HUES6 (cell line): ENCODE data around the gene STON1.

Experiments used
- H3K27ac ChIP-seq: 2 replicates; pipeline ENCODE4 v1.7.0; 2013; ENCODE audit warnings: low read depth, mild to moderate bottlenecking, low read length, inconsistent platforms
- H3K27me3 ChIP-seq: 2 replicates; pipeline ENCODE4 v1.6.1; 2013; ENCODE audit warnings: low read length; ENCODE audit not compliant: control insufficient read depth, insufficient read depth
- H3K36me3 ChIP-seq: 2 replicates; pipeline ENCODE4 v1.6.1; 2013; ENCODE audit warnings: low read length; ENCODE audit not compliant: control insufficient read depth, insufficient read depth
- H3K4me1 ChIP-seq: 2 replicates; pipeline ENCODE4 v1.6.1; 2013; ENCODE audit warnings: low read length; ENCODE audit not compliant: control insufficient read depth, insufficient read depth
- H3K4me3 ChIP-seq: 2 replicates; pipeline ENCODE4 v1.5.1; 2013; ENCODE audit warnings: low read depth, low read length
- H3K9ac ChIP-seq: one replicate; pipeline ENCODE4 v1.6.1; 2013; ENCODE audit warnings: mild to moderate bottlenecking, low read length
- H3K9me3 ChIP-seq: 2 replicates; pipeline ENCODE4 v1.6.1; 2013; ENCODE audit warnings: low read depth, low read length; ENCODE audit not compliant: control insufficient read depth, insufficient read depth

STON1 gene

GRCh38 chr2:48528431-48528830 lies 1.5 kb upstream of the STON1 start:
- no peaks in the 10 kb centered on the region for H3K27me3 ChIP-seq
- no peak overlapping the region for H3K4me3 ChIP-seq
- peaks cover 34% of the 10 kb centered on the region for H3K4me1 ChIP-seq
- H3K27ac ChIP-seq = no peak overlapping the region
- no peak overlapping the region for H3K9ac ChIP-seq
- no peaks in the 10 kb centered on the region for H3K36me3 ChIP-seq
- no peaks in the 10 kb centered on the region for H3K9me3 ChIP-seq

GRCh38 chr2:48529194-48529593 lies 760 bp upstream of the STON1 start:
- Histone ChIP-seq H3K4me3 (peak overlapping the region; percentile 95), H3K4me1 (peaks cover 34% of the 10 kb centered on the region), H3K9me3 (no peaks in the 10 kb centered on the region), H3K9ac (no peak overlapping the region), H3K27ac (no peak overlapping the region), H3K27me3 (no peaks in the 10 kb centered on the region), H3K36me3 (no peaks in the 10 kb centered on the region)

GRCh38 chr2:48529676-48530032 lies 300 bp upstream of the STON1 start:
- H3K4me1 ChIP-seq = peaks cover 35% of the 10 kb centered on the region
- H3K27ac ChIP-seq = no peak overlapping the region
- H3K4me3 ChIP-seq = peak overlapping the region; percentile 95
- peak overlapping the region; percentile 61 for H3K9ac ChIP-seq
- no peaks in the 10 kb centered on the region for H3K9me3 ChIP-seq
- no peaks in the 10 kb centered on the region for H3K36me3 ChIP-seq
- no peaks in the 10 kb centered on the region for H3K27me3 ChIP-seq

- Histone ChIP-seq H3K4me1 (peaks cover 36% of the 10 kb centered on the region), H3K4me3 (peak overlapping the region; percentile 95), H3K36me3 (no peaks in the 10 kb centered on the region), H3K27ac (no peak overlapping the region), H3K9ac (no peak overlapping the region), H3K9me3 (no peaks in the 10 kb centered on the region), H3K27me3 (no peaks in the 10 kb centered on the region)
Measured at GRCh38 chr2:48531141-48531648, 1.2 kb downstream of the STON1 start.

- H3K4me3 ChIP-seq = no peak overlapping the region
- H3K4me1 ChIP-seq = peaks cover 34% of the 10 kb centered on the region
- H3K27ac ChIP-seq = no peak overlapping the region
Measured at GRCh38 chr2:48532174-48532573, 2.2 kb downstream of the STON1 start.

GRCh38 chr2:48532824-48533223 lies 2.9 kb downstream of the STON1 start:
- H3K4me3 ChIP-seq = no peak overlapping the region
- no peaks in the 10 kb centered on the region for H3K36me3 ChIP-seq
- H3K9me3 ChIP-seq = no peaks in the 10 kb centered on the region
- H3K4me1 ChIP-seq = peaks cover 31% of the 10 kb centered on the region
- H3K9ac ChIP-seq = no peak overlapping the region
- no peak overlapping the region for H3K27ac ChIP-seq
- no peaks in the 10 kb centered on the region for H3K27me3 ChIP-seq

More at GRCh38 chr2:48532174-48532573, 2.2 kb downstream of the STON1 start:
- H3K36me3 ChIP-seq = no peaks in the 10 kb centered on the region
- no peak overlapping the region for H3K9ac ChIP-seq
- H3K9me3 ChIP-seq = no peaks in the 10 kb centered on the region
- H3K27me3 ChIP-seq = no peaks in the 10 kb centered on the region

- Histone ChIP-seq H3K4me3 (no peak overlapping the region), H3K9me3 (no peaks in the 10 kb centered on the region), H3K27me3 (no peaks in the 10 kb centered on the region), H3K9ac (no peak overlapping the region), H3K36me3 (no peaks in the 10 kb centered on the region), H3K4me1 (peaks cover 13% of the 10 kb centered on the region), H3K27ac (no peak overlapping the region)
Measured at GRCh38 chr2:48534781-48535180, 4.8 kb downstream of the STON1 start.

- Histone ChIP-seq H3K9me3 (no peaks in the 10 kb centered on the region), H3K27me3 (no peaks in the 10 kb centered on the region), H3K9ac (no peak overlapping the region), H3K27ac (no peak overlapping the region), H3K4me1 (peaks cover 9% of the 10 kb centered on the region; the same call in 1 of the 2 replicates), H3K36me3 (no peaks in the 10 kb centered on the region), H3K4me3 (no peak overlapping the region)
Measured at GRCh38 chr2:48540237-48540935, 10.4 kb downstream of the STON1 start.

- no peak overlapping the region for H3K4me3 ChIP-seq
- H3K27ac ChIP-seq = no peak overlapping the region
- no peaks in the 10 kb centered on the region for H3K36me3 ChIP-seq
- no peak overlapping the region for H3K9ac ChIP-seq
- peaks cover 9% of the 10 kb centered on the region; the same call in 1 of the 2 replicates for H3K4me1 ChIP-seq
- no peaks in the 10 kb centered on the region for H3K9me3 ChIP-seq
- no peaks in the 10 kb centered on the region for H3K27me3 ChIP-seq
Measured at GRCh38 chr2:48541666-48542389, 11.9 kb downstream of the STON1 start.

- Histone ChIP-seq H3K36me3 (no peaks in the 10 kb centered on the region), H3K9ac (no peak overlapping the region), H3K27ac (no peak overlapping the region), H3K4me1 (peaks cover 9% of the 10 kb centered on the region; the same call in 1 of the 2 replicates), H3K27me3 (no peaks in the 10 kb centered on the region), H3K4me3 (no peak overlapping the region), H3K9me3 (no peaks in the 10 kb centered on the region)
Measured at GRCh38 chr2:48543895-48544294, 13.9 kb downstream of the STON1 start.

- H3K9ac ChIP-seq = no peak overlapping the region
- H3K27ac ChIP-seq = no peak overlapping the region
- H3K4me1 ChIP-seq = peaks cover 6% of the 10 kb centered on the region; the same call in 1 of the 2 replicates
- H3K27me3 ChIP-seq = no peaks in the 10 kb centered on the region
- H3K4me3 ChIP-seq = no peak overlapping the region
- no peaks in the 10 kb centered on the region for H3K9me3 ChIP-seq
- H3K36me3 ChIP-seq = no peaks in the 10 kb centered on the region
Measured at GRCh38 chr2:48545244-48545643, 15.3 kb downstream of the STON1 start.
